Keratinocyte (primary cell): ENCODE measurements around the gene NANOS2. TPM values are rescaled to one million over a fixed set of nuclear protein-coding genes. Genes with fewer than 3 reads are reported as not detected.

Experiments used
- DNase-seq: peaks from one replicate; pipeline ENCODE4 v3.0.0-alpha.2; 2011; ENCODE audit warnings: low read depth, missing footprints, low spot score
- FAIRE-seq: peaks from 2 replicates; lab custom pipeline; 2011; peaks lifted over from hg19 to GRCh38; lab: Jason Lieb, UNC
- H2AFZ ChIP-seq: 2 replicates; pipeline ENCODE4 v1.6.0; 2012; ENCODE audit warnings: low read length, control low read depth, inconsistent platforms; ENCODE audit not compliant: control insufficient read depth
- H3K27ac ChIP-seq: 2 replicates; pipeline ENCODE4 v1.5.1; 2011; ENCODE audit warnings: low read length; ENCODE audit not compliant: control insufficient read depth, insufficient read depth
- H3K27me3 ChIP-seq: 3 replicates; pipeline ENCODE4 v1.6.0; 2011; ENCODE audit warnings: low read length; ENCODE audit not compliant: control insufficient read depth, insufficient read depth; ENCODE audit errors: extremely low read depth
- H3K36me3 ChIP-seq, 2 experiments: 2 replicates in 1 of 2; 3 replicates in 1 of 2; pipeline ENCODE4 v1.5.1; 2011; ENCODE audit warnings: low read length in 2 of 2, mild to moderate bottlenecking in 1 of 2; ENCODE audit not compliant: control insufficient read depth in 2 of 2, insufficient read depth in 2 of 2; ENCODE audit errors: extremely low read depth in 1 of 2
- H3K4me1 ChIP-seq: 3 replicates; pipeline ENCODE4 v1.5.1; 2011; ENCODE audit warnings: low read length; ENCODE audit not compliant: control insufficient read depth, insufficient read depth; ENCODE audit errors: extremely low read depth
- H3K4me2 ChIP-seq: 3 replicates; pipeline ENCODE4 v1.6.0; 2011; ENCODE audit warnings: low read depth, low read length; ENCODE audit not compliant: control insufficient read depth, insufficient read depth; ENCODE audit errors: extremely low read depth
- H3K4me3 ChIP-seq, 3 experiments: fragments of 200-600 bp in 1 of 3; sonication (generic) in 1 of 3; 2 replicates in 2 of 3; 3 replicates in 1 of 3; pipeline ENCODE4 v1.5.1; 2011 to 2016; ENCODE audit warnings: low read length in 3 of 3, mild to moderate bottlenecking in 3 of 3, control low read depth in 2 of 3, inconsistent platforms in 1 of 3, low read depth in 1 of 3, mixed read lengths in 1 of 3, mixed run types in 1 of 3, moderate library complexity in 1 of 3; ENCODE audit not compliant: control insufficient read depth in 2 of 3, insufficient read depth in 2 of 3; ENCODE audit errors: extremely low read depth in 1 of 3
- H3K79me2 ChIP-seq: 2 replicates; pipeline ENCODE4 v1.6.0; 2012; ENCODE audit warnings: low read length; ENCODE audit not compliant: control insufficient read depth, insufficient read depth
- H3K9ac ChIP-seq: 3 replicates; pipeline ENCODE4 v1.6.0; 2011; ENCODE audit warnings: low read length; ENCODE audit not compliant: control insufficient read depth, insufficient read depth; ENCODE audit errors: extremely low read depth
- H3K9me1 ChIP-seq: 3 replicates; pipeline ENCODE4 v1.6.0; 2011; ENCODE audit warnings: low read length; ENCODE audit not compliant: control insufficient read depth, insufficient read depth; ENCODE audit errors: extremely low read depth
- H3K9me3 ChIP-seq: 2 replicates; pipeline ENCODE4 v1.5.1; 2012; ENCODE audit warnings: low read depth, low read length; ENCODE audit not compliant: control insufficient read depth
- H4K20me1 ChIP-seq: 3 replicates; pipeline ENCODE4 v1.6.0; 2011; ENCODE audit warnings: low read length; ENCODE audit not compliant: control insufficient read depth, insufficient read depth; ENCODE audit errors: extremely low read depth
- CTCF ChIP-seq, 3 experiments: IDR thresholded peaks in 1 of 3; conservative IDR thresholded peaks in 1 of 3; optimal IDR thresholded peaks in 1 of 3; 2 replicates in 2 of 3; 3 replicates in 1 of 3; pipeline versions ENCODE3 to v1.5.1; 2011; ENCODE audit warnings: low read length in 3 of 3, mild to moderate bottlenecking in 3 of 3, moderate library complexity in 2 of 3, control low read depth in 1 of 3, inconsistent platforms in 1 of 3; ENCODE audit not compliant: insufficient read depth in 2 of 3; ENCODE audit errors: extremely low read depth in 1 of 3
- EZH2 ChIP-seq: IDR thresholded peaks from one replicate; pipeline ENCODE4 v1.6.1; 2012; ENCODE audit warnings: inconsistent platforms, mild to moderate bottlenecking, low read length, moderate library complexity
- dilution Hi-C: fragments of 300-500 bp; cut with MboI; formaldehyde crosslinking; loops from one replicate; pipeline ENCODE4 v1.7.0; 2020; ENCODE audit warnings: low sequenced_read_pairs; ENCODE audit not compliant: extremely low pct_ligation_motif_present
- polyA plus RNA-seq, 5 experiments: library from polyadenylated mRNA; depleted of rRNA in 3 of 5; stranded (reverse) in 3 of 5; stranded (forward) in 1 of 5; unstranded in 1 of 5; fragments of >200 nt; gene quantifications; 1 replicate in 1 of 5; 2 replicates in 3 of 5; 3 replicates in 1 of 5; pipeline versions ENCODE4 v1.2.1 to v1.2.3, GENCODE V29; 2011 to 2012; ENCODE audit warnings: missing spikeins in 2 of 5, low read depth in 1 of 5, low replicate concordance in 1 of 5

Gene NANOS2
- polyA plus RNA-seq, 1 donor (not counting 4 experiments of a cell fraction or from before 2014, with no cell fraction given), result not detected

- H3K9me1 ChIP-seq, result no peaks in the 10 kb centered on the region
- no peaks in the 10 kb centered on the region for H3K79me2 ChIP-seq
- H3K9me3 ChIP-seq, result no peaks in the 10 kb centered on the region
- no peak for DNase-seq
- no peak overlapping the region for H3K4me3 ChIP-seq
- H3K9ac ChIP-seq, result no peak overlapping the region
- no peak overlapping the region for H3K27ac ChIP-seq
- no peaks in the 10 kb centered on the region for H3K36me3 ChIP-seq
- no peak overlapping the region for H2AFZ ChIP-seq
- H3K27me3 ChIP-seq, result peaks cover 16% of the 10 kb centered on the region
- H3K4me2 ChIP-seq, result no peak overlapping the region
- dilution Hi-C loops, result no loop called here
- no peaks in the 10 kb centered on the region for H4K20me1 ChIP-seq
- no peaks in the 10 kb centered on the region for H3K4me1 ChIP-seq
- FAIRE-seq, result no peak
- no peak for TF ChIP-seq CTCF (optimal IDR thresholded peaks at IDR 0.05 in 1 of 3, IDR thresholded peaks at IDR 0.05 in 1 of 3, conservative IDR thresholded peaks at IDR 0.05 in 1 of 3; ENCODE audit: extremely low read depth in 1 of 3, insufficient read depth in 2 of 3, low read length in 3 of 3)
- TF ChIP-seq EZH2, result no peak
Measured at GRCh38 chr19:45873219-45873772, 41.3 kb downstream of the NANOS2 start.

- dilution Hi-C loops, result no loop called here
- Histone ChIP-seq H4K20me1 (no peaks in the 10 kb centered on the region), H3K27me3 (peaks cover 12% of the 10 kb centered on the region), H3K79me2 (no peaks in the 10 kb centered on the region), H3K4me1 (no peaks in the 10 kb centered on the region), H3K4me2 (no peak overlapping the region), H3K9me3 (no peaks in the 10 kb centered on the region), H3K4me3 (no peak overlapping the region), H3K27ac (no peak overlapping the region), H2AFZ (no peak overlapping the region), H3K9me1 (no peaks in the 10 kb centered on the region), H3K36me3 (no peaks in the 10 kb centered on the region), H3K9ac (no peak overlapping the region)
- TF ChIP-seq EZH2 (no peak), CTCF (optimal IDR thresholded peaks at IDR 0.05 in 1 of 3, IDR thresholded peaks at IDR 0.05 in 1 of 3, conservative IDR thresholded peaks at IDR 0.05 in 1 of 3; ENCODE audit: extremely low read depth in 1 of 3, insufficient read depth in 2 of 3, low read length in 3 of 3) (no peak)
- FAIRE-seq, result no peak
- no peak for DNase-seq
Measured at GRCh38 chr19:45872095-45872919, 42.3 kb downstream of the NANOS2 start.
